Posterior cingulate gyrus (tissue), 11 donors: ENCODE results near the gene DHCR24.

Experiments
- DNase-seq, 10 donors: peaks; one replicate each; pipeline versions ENCODE4 v3.0.0 to v3.0.0-alpha.2; 2020 to 2021; ENCODE audit warnings: mixed read lengths in 3 of 10
- intact Hi-C: fragments of 100-400 bp; cut with DNase I; formaldehyde crosslinking; loops from one replicate; pipeline ENCODE4 v1.15.1; 2023

DHCR24 gene

DNA sequence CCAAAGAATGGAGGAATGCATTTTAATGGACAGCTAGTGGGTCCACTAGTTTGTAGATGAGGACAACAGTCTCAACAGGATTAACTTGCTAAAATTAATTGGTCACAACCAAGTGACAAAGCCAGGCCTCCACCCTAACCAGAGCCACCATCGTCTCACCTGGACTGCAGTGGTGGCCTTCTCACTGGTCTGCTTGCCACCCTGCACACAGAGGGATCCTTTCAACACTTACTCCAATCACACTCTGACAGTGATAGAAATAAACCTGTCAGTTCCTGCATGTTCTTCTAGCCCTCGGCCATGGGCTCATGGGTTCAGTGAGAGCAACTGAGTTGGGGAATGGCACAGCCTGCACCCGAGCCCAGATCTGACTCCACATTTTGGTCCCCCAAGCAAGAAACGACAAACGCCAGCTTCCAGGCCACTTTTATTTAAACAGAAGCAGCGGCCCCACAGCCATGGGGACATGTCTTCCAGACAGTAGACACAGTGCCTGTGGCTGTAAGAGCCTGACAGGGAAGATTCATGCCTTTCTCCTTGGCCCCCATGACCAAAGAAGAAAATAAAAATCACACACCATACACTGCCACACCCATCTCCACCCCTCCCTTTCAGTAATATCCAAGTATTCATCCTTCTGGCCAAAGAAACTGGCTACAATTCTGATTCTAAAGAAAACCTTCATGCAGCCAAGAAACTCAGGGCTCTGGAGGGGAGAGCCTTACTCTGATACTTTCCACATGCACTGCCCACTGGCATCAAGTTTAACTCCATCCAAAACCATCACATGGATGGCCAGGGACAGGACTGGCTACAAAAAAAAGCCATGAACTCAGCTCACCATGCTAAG lies 37.6 kb downstream of the DHCR24 start:
- intact Hi-C loops = no loop called here
- no peak for DNase-seq

DNA sequence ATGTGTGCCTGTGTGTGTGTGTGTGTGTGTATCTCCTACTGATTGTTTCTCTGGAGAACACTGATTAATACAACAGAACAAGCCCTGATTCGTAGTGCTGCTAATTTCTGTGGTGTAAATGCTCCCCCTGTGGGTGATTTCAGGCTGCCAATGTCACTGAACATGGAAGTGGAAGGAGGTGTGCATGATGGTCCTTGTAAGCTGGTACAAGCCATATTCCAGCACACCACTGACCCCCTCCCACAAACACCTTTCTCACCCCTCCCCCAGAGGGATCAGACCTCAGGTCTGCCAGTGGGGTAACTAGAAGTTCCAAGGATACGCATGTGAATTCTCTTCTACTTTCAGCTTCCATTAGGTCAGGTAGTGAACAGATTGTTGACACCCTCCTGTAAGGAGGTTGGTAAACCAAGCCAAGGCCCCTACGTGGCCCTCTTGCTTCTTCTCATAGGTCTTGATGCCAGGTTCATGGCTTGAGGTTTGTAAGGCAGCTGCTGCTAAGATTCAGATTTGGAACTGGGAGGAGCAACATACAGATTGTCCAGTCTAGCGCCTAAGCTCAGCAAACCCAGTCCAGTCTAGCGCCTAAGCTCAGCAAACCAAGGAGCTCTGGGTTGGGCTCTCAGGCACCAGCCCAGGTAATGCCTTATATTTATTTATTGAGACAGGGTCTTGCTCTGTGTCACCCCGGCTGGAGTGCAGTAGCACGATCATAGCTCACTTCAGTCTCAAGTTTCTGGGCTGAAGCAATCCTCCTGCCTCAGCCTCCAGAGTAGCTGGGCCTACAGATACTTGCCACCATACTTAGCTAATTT lies 38.7 kb downstream of the DHCR24 start:
- intact Hi-C loops = no loop called here
- DNase-seq = no peak

DNA sequence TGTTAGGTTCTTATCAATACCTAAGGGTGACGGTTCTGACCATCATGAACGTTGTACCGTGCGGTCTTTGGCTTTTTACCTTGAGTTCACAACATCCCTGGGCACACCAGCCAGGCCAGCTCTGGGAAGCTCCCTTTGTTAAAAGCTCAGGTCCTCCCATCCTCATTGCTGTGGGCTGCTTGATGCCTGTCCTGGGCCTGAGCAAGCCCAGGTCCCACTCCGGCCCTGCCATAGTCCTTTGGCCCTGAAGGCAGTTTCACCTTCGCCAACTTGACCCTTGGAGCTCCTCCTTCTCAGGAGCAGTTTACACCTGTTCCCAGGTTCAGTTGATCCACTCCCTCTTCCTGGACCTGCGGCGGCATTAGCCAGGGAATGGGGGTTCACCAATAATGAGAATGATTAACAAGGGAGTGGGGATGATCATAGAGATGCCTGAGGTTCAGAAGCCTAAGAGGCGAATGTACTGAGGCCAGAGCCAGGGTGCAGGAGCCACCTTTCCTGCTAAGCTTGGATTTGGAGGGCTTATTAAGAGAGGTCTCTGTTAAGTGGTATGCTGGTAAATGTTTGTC lies 40.2 kb downstream of the DHCR24 start:
- intact Hi-C loops = no loop called here
- no peak for DNase-seq

DNA sequence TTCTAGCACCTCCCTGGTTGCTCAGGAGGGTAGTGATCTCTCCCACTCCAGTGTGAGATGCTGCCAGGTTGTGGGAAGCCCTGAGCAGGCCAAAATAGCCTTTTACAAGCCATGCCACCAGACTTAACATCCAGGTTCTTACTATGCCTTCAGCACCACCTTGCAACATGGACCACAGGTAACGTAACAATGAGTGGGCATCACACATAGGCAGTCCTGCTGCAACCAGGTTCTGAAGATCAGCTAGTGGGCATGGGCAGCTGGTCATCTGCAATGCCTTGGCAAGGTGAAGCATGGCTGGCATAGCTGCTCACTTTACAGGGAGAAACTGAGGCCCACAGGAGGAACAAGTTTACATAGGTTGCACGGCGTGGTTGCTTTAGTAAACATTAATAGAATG lies 40.7 kb downstream of the DHCR24 start:
- no peak for DNase-seq

DNA sequence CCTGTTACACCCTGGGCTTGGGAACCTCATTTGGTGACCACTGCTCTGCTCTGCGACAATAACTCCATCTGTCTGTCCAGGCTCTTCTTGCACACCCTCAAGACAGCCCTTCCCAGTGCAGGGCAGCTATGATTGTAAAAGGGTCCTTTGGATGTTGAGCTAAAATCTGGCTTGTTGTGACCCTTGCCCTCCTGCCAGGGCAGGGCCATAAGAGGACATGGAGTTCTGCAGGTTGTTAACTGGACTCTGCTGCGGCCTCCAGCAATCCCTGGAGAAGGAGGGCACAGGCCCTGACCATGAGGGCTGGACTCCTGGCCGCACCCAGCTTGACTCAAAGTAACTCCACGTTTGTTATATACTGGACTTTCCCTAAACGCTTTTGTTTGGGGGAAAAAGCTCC lies 41.2 kb downstream of the DHCR24 start:
- intact Hi-C loops = no loop called here
- DNase-seq = no peak

More for the DNA sequence above, 40.7 kb downstream of the DHCR24 start:
- intact Hi-C loops = no loop called here

DNA sequence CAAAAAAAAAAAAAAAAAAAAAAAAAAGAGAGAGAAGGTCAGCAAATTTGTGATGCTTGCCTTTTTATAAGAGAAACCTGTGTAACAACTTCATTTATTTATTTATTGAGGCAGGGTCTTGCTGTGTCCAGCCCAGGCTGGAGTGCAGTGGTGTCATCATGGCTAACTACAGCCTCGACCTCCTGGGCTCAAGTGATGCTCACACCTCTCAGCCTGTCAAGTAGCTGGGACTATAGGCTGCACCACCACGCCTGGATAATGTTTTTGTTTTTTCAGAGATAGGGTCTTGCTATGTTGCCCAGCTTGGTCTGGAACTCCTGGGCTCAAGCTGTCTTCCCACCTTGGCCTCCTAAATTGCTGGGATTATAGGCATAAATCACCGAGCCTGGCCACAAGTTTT lies 42.4 kb downstream of the DHCR24 start:
- DNase-seq = no peak
- intact Hi-C loops = no loop called here

DNA sequence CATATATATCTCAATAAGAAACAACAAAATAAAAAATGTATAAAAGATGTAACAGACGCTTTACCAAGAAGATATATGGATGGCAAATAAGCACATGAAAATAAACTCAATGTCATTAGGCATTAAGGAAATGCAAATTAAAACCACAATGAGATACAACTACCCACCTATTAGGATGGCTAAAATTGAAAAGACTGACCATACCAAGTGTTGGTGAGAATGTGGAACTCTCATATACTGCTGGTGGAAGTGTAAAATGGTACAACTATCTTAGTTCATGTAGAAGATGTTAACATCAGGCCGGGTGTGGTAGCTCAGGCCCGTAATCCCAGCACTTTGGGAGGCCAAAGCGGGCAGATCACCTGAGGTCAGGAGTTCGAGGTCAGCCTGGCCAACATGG lies 43.5 kb downstream of the DHCR24 start:
- DNase-seq = no peak
- intact Hi-C loops = no loop called here

DNA sequence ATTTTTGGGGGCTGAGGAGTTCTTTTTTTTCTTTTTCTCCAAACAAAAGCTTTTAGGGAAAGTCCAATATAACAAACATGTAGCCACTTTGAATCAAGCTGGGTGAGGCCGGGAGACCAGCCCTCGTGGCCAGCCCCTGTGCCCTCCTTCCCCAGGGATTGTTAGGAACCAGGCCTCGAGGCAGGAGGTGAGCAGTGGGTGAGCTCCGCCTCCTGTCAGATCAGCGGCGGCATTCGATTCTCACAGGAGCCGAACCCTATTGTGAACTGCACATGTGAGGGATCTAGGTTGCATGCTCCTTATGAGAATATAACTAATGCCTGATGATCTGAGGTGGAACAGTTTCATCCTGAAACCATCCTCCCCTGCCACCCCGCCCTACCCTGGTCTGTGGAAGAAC lies 44.0 kb downstream of the DHCR24 start:
- intact Hi-C loops = no loop called here
- DNase-seq = no peak

DNA sequence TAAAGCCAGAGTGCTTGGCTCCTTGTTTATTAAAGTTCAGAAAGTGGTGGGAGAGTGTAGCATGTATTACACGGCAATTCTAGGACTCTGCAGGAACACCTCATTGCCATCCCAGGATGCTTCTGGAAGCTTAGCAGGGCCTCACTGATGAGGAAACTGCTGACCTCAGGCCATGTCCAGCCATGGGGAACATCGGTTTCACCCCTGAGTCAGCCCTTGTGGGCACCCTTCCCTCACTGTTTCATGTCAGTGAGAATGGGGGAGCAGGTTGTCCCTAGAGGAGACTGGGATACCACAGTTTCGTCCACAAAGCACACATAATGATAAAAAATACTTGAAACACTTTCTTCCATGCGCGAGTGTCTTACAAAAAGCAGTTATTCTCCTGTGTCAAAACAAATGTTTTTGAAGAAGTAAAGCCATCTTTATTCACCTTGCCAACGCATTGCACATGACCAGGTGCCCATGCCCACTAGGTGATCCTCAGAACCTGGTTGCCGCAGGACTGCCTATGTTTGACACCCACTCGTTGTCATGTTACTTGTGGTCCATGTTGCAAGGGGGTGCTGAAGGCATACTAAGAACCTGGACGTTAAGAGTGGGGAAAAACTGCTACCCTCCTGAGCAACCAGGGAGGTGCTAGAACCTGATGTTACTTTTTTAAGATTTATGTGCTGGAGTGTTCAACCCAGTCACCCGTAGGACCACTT lies 44.6 kb downstream of the DHCR24 start:
- intact Hi-C loops = no loop called here
- no peak for DNase-seq

DNA sequence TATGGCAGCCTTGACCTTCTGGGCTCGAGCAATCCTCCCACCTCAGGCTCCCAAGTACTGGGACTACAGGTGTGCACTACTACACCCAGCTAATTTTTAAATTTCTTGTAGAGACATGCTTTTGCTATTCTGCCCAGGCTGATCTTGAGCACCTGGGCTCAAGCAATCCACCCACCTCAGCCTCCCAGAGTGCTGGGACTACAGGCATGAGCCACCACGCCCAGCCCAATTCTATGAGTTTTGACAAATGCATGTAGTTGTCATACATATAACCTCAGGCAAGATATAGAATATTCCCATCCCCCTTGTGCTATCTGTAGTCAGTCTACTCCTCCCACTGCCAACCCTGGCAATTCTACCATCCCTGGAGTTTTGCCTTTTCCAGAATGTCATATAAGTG lies 47.2 kb downstream of the DHCR24 start:
- DNase-seq = no peak
- intact Hi-C loops = no loop called here

DNA sequence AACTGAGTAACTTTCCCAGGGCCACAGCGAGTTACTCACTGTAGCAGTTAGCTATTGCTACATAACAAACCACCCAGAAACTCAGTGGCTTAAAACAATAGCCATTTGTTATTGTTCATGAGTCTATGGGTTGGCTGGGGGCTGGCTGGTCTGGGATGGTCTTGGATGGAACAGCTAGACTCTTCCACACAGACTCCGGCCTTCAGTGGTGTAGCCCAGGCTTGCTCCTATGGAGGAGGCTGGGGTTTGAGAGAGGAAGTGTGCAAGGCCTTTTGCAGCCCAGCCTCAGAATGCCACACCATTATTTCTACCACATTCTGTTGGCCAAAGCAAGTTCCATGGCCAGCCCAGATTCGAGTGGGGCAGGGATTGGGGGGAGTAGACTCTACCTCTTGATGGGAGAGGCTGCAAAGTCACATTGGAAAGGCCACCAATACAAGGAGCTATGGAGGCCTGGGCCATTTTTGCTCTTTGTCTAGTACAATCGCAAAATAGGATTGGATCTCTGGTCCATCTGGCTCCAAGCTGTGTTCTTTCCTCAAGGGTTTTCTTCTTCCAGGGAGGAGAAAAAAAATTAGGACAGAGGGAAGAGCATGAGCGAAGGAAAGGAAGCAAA lies 48.3 kb downstream of the DHCR24 start:
- intact Hi-C loops = no loop called here
- no peak for DNase-seq

DNA sequence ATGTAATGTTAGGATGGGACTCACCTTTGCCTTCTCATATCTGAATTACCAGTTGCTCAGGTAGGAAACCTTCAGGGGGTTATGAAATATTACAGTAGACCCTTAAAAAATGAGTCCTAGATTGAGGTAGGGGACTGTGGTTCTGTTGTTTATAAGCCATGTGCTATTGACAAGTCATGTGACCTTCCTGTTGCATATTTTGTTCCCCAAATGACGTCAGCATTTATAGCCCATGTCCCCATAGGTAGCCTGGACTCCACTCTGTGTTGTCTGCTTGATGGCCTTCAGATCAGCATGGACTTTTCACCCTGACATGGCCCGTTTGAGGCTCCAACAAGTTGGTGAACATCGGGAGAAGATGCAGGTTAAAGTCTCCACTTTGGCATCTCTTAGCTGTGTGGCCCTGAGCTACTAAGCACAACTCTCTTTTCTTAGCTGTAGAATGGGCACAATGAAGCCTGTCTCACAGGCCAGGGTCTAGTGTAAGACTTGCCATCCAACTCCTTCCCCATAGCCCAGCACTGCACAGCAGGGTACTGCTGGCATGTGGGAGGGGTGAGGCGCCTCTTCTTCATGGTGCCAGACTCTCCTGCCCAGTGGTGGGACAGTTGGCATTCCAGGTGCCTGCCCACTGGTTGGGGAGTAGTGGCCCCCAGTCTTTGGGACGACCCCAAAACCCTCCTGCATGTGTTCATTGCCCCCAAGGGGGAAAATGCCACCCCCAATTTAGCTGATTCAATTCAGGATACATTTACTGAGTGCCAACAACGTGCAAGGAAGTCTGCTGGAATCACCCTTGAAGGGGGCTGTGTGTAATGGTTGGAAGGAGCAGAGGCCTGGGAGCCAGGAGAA lies 49.8 kb downstream of the DHCR24 start:
- DNase-seq = no peak
- intact Hi-C loops = no loop called here

DNA sequence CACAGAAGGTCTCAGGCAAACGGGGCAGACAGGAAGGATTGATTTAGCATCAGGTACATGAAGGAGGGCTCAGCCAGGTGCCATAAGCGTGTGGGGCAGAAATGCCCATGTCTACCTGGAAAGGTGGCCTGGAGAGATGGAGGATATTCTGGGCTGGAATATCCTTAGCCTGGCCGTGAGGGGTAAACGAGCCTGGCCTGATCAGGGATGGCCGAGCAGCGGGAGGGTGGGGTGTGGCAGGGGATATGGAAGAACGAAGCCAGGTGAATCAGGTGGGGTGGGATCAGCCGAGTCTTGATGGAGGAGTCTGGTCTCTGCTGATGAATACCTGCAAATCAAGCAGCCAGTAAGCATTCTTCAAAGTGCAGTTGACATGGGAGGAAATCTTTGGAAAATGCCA lies 50.4 kb downstream of the DHCR24 start:
- no peak for DNase-seq
- intact Hi-C loops = no loop called here

DNA sequence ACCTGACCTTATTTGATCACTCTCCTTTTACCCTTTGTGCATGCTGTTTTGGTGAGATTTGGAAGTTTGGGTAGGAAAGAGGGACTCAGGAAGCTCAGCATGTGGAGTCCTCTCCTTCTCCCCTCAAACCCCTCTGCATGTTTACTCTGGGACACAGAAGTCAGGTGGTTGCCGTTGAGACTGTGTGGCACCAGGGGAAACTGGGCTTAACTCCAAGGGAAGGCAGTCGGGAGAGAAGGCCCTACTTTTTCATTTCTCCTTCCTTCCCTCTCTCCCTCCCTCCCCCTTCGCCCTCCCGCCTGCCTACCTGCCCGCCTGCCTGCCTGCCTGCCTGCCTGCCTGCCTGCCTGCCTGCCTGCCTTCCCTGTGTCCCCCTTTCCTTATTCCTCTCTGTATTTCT lies 51.0 kb downstream of the DHCR24 start:
- DNase-seq = no peak
- intact Hi-C loops = no loop called here

DNA sequence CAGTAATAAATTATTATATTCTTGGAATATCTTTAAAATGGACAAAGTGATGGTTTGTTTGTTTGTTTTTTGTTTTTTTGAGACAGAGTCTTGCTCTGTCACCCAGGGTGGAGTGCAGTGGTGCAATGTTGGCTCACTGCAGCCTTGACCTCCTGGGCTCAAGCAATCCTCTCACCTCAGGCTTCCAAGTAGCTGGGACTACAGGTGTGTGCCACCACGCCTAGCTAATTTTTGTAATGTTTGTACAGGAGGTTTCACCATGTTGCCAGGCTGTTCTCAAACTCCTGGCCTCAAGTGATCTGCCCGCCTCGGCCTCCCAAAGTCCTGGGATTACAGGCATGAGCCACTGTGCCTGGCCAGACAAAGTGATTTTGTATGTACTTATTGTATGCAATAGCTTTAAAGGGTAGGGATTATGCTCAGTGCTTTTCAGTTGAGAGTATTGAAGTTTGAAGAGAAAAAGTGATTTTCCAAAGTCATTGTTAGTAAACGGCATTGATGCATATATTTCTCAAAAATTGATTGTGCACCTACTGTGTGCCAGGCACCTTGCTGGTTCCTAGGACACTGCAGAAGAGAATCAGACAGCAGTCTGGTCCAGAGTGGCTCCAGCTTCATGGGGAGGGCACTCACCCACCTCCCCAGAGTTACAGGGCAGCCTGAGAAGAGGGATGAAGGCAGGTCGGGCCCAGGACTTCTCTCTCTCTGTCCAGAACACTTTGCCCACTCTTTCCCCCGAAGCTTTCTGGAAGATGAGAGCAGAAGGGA lies 51.7 kb downstream of the DHCR24 start:
- intact Hi-C loops = no loop called here
- no peak for DNase-seq

DNA sequence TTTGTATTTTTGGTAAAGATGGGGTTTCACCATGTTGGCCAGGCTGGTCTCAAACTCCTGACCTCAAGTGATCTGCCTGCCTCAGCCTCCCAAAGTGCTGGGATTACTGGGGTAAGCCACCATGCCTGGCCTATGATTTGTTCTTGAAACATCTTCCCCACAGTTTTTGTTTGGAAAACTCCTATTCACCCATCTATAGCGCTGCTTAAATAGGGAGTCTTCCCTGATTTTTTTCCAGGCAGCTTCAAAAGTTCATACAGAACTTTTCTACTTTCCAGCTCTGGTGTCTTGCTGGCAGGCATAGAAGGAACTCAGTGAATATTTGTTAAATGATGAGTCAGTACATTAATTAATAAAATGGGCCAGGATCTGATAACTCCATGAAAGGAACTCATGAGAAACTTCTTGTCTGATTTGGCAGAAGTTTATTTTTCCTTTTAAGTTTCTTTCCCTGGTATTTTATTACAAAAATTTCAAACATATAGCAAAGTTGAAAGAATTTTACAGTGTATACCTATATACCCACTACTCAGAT lies 52.9 kb downstream of the DHCR24 start:
- no peak for DNase-seq
- intact Hi-C loops = no loop called here

DNA sequence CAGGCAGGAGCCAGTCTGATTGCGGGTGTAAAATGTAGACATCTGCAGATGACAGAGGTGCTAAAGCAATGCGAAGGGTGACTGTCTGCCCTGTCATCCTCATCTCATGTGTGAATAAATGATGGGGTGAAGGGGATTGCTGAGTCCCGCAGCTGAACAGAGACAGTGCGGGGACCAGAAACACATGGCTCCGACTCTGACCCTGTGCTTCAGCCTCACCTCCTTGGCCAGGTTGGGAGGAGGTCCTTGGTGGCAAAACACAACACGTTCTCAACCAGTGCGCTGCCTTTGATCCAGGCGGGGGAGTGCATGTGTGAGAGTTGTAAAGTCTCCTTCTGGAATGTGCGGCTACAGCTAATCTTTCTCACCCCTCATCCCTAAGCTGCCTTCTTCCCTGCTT lies 53.9 kb downstream of the DHCR24 start:
- no peak for DNase-seq
- intact Hi-C loops = no loop called here

DNA sequence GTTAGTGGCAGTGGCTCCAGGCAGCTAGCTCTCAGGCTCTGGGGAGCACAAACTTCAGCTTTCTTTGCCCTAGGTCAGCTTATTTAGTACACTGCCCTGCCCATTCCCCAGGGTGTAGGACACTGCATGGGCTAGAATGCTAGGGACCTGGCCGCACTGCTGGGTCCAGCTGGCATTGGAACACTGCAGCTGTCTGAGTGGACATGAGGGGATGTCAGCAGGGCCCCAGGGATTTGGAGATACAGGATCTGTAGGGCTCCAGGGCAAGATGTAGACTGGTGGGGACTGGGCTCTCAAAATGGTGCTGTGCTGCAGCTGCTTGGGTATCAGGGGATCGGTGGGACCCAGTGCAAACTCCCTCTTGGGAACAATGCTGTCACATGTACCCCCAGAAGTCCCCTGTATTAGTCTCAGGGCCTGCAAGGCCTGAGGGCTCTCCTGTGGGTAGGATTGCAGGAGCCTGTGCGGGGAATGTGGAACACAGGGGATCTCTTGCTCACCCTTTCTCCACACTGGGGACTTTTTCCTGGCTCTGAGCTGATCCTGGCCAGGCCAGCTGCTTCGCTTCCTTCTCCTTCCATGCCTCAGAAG lies 60.7 kb downstream of the DHCR24 start:
- DNase-seq = no peak
- intact Hi-C loops = no loop called here
